Activated naive CD4-positive, alpha-beta T cell treated with anti-CD3 and anti-CD28 coated beads, Interleukin-2, amount 10 ng/mL, durations not matched to agents 7 days and 5 days (primary cell): Measurements from ENCODE around the gene GRIN2B.

Source experiments
- CTCF ChIA-PET: fragments of 350-600 bp; sonication (Branson Sonifier 250); formaldehyde crosslinking; loops from one replicate; lab custom pipeline; 2021; ENCODE audit warnings: antibody characterized with exemption; lab: Charles Lee
- DNase-seq: peaks from one replicate; pipeline ENCODE4 v3.0.0-alpha.2; 2020
- H3K27ac Mint-ChIP-seq: one replicate; pipeline ENCODE4 v1.8.0; 2021; ENCODE audit warnings: mild to moderate bottlenecking, moderate library complexity, mixed read lengths
- H3K27me3 Mint-ChIP-seq: one replicate; pipeline ENCODE4 v1.8.0; 2021; ENCODE audit warnings: mild to moderate bottlenecking, mixed read lengths
- H3K36me3 Mint-ChIP-seq: one replicate; pipeline ENCODE4 v1.8.0; 2021; ENCODE audit warnings: mixed read lengths
- H3K4me1 Mint-ChIP-seq: one replicate; pipeline ENCODE4 v1.8.0; 2021; ENCODE audit warnings: mixed read lengths
- H3K4me3 Mint-ChIP-seq: one replicate; pipeline ENCODE4 v1.8.0; 2021; ENCODE audit warnings: mild to moderate bottlenecking, moderate library complexity, mixed read lengths
- H3K9me3 Mint-ChIP-seq: one replicate; pipeline ENCODE4 v1.8.0; 2021; ENCODE audit warnings: mixed read lengths

Gene GRIN2B

DNA sequence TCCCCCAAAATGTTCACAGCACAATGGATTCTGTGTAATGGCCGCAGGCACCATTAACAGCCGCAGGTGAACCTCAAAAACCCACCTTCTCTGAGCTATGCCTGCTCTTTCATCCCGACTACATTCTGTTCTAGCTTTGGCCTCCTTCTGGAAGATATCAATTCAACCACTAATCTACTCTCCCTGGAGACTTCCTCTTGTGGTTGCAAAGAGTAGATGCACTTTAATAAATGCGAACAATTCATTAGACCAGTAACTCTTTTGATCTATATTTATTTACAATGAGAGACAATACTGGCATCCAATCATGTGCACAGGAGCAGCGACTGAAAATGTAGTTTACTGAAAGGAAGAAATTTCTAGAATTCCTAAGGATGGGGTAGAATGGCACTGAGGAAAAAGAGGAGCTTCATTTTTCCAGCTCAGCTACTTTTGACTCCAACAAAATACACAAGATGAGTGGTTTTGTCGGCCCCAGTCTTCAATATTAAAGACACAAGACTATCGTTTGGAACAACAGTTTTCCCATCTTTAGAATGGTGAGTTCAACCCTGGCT lies 5.3 kb downstream of the GRIN2B start:
- Mint-ChIP-seq H3K27ac (no peak overlapping the region), H3K9me3 (no peaks in the 10 kb centered on the region), H3K36me3 (no peaks in the 10 kb centered on the region), H3K27me3 (peaks cover 31% of the 10 kb centered on the region), H3K4me3 (no peak overlapping the region), H3K4me1 (peaks cover 7% of the 10 kb centered on the region)
- CTCF ChIA-PET, result no interaction called here
- no peak for DNase-seq

DNA sequence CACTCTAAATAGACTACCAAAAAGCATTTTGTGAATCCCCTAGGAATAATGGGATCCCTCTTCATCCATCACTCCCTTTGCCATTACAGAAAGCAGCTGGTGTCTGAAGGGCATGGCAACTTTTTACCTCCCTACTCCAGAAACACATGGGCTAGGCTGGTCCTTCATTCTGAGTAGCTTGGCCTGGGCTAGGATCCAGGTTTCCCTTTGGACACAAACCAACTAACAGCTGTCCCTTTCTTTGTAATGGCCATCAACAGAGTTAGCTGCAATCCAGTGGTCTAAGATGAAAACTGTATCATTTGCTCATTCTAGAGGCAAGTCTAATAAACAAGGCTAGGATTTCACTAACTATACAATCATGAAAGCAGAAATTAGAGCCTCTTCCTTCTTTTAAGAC lies 7.4 kb downstream of the GRIN2B start:
- no peaks in the 10 kb centered on the region for H3K4me1 Mint-ChIP-seq
- H3K9me3 Mint-ChIP-seq, result no peaks in the 10 kb centered on the region
- CTCF ChIA-PET, result no interaction called here
- H3K36me3 Mint-ChIP-seq, result no peaks in the 10 kb centered on the region
- H3K27ac Mint-ChIP-seq, result no peak overlapping the region
- peaks cover 10% of the 10 kb centered on the region for H3K27me3 Mint-ChIP-seq
- H3K4me3 Mint-ChIP-seq, result no peak overlapping the region
- no peak for DNase-seq

DNA sequence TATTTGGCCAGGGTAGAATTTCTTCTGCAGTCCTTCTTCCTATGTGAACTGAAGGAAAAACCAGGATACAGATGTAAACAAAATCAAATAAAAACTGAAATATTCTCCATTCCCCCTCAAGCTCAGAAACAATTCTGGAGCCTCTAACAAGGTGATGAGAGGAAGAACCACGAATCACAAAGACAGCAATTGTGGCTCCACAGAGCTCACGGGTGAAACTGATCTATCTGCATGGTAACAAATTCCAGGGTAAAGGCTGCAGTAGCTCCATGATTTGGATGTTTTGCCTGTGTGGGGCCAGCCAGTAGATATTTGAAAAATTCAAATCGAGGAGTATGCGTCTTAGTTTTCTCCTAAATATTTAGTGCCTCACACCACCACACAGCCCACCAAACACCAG lies 10.6 kb downstream of the GRIN2B start:
- H3K4me3 Mint-ChIP-seq, result no peak overlapping the region
- no peaks in the 10 kb centered on the region for H3K4me1 Mint-ChIP-seq
- H3K27ac Mint-ChIP-seq, result no peak overlapping the region
- no peaks in the 10 kb centered on the region for H3K9me3 Mint-ChIP-seq
- no peak for DNase-seq
- H3K27me3 Mint-ChIP-seq, result no peaks in the 10 kb centered on the region
- H3K36me3 Mint-ChIP-seq, result no peaks in the 10 kb centered on the region
- CTCF ChIA-PET, result no interaction called here

DNA sequence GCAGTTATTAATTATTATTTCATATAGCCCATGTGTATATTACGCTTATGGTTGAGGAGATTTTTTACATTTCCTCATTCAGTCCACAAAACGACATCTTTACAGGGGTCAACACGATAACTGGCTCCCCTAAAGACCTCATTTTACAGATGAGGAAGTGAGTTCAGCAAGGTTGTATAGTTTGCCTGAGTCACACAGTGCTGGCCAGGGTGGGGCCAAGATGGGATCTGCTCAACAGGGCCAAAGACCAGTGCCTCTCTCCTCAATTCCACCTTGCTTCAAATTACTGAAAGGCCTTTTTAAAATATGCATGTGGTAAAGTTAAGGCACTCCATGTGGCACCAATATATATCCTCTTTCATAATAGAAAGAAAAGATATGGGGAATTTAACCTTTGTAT lies 13.1 kb downstream of the GRIN2B start:
- Mint-ChIP-seq H3K27me3 (no peaks in the 10 kb centered on the region), H3K36me3 (no peaks in the 10 kb centered on the region), H3K9me3 (no peaks in the 10 kb centered on the region), H3K4me3 (no peak overlapping the region), H3K4me1 (no peaks in the 10 kb centered on the region), H3K27ac (no peak overlapping the region)
- no peak for DNase-seq
- CTCF ChIA-PET, result no interaction called here

DNA sequence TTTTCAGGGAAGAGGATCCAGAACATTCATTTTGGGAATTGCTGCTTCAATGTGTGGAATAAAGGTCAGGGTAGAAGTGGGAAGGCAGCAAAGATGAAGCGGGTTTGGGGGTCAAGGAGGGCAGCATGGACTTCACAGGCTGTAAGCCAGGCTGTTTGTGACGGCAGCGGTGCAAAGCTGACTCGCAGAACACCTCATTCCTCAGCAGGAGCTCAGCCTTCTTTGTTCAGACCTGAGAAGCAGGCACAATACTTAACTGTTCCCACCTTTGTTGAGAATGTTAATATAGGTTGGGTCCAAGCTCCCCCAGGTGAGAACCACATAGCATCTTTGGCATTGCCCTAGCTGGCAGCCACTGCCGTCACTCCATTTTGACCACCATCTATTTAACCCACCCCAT lies 16.7 kb downstream of the GRIN2B start:
- Mint-ChIP-seq H3K9me3 (no peaks in the 10 kb centered on the region), H3K27ac (no peak overlapping the region), H3K4me1 (no peaks in the 10 kb centered on the region), H3K27me3 (no peaks in the 10 kb centered on the region), H3K36me3 (no peaks in the 10 kb centered on the region), H3K4me3 (no peak overlapping the region)
- no peak for DNase-seq
- CTCF ChIA-PET, result no interaction called here

DNA sequence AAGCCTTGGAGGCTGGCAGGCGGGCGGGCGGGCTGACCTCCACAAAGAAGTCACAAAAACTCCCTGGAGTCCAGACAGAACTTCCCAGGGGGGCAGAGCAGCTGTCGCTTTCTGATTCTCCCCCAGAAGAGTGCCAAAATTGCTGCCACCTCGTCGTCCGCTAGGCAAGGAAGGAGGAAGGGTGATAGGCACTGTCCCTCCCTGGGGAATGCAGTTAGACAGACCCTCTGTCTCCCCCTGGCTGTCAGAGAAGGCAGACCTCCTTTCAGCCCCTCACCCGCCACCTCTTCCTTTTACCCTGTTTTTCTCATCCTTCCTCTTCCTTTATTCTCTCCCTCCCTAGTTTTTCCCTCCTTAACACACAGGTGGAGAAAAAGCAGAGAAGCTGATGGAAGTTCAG lies 18.7 kb downstream of the GRIN2B start:
- DNase-seq, result no peak
- CTCF ChIA-PET, result no interaction called here
- no peaks in the 10 kb centered on the region for H3K36me3 Mint-ChIP-seq
- no peak overlapping the region for H3K27ac Mint-ChIP-seq
- peaks cover 4% of the 10 kb centered on the region for H3K27me3 Mint-ChIP-seq
- no peaks in the 10 kb centered on the region for H3K9me3 Mint-ChIP-seq
- no peaks in the 10 kb centered on the region for H3K4me1 Mint-ChIP-seq
- no peak overlapping the region for H3K4me3 Mint-ChIP-seq

DNA sequence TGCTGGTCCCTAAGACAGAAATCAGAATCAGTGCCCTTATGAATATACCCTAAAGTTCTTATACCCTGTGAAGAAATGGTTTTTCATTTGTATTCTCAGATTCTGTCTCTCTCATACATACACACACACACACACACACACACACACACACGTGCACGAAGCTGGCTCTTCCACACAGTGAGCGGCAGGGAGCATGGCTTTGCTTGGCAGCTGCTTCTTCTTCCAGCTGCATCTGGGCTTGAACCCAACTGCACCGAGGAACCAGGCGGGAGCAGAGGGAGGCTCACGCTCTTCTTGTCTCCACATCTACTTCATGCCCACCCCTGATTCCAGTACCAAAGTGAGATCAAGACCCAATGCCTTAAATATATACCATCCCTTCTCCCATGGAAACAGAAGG lies 19.4 kb downstream of the GRIN2B start:
- no peak for DNase-seq
- CTCF ChIA-PET, result no interaction called here
- Mint-ChIP-seq H3K27ac (no peak overlapping the region), H3K27me3 (peaks cover 4% of the 10 kb centered on the region), H3K4me3 (no peak overlapping the region), H3K36me3 (no peaks in the 10 kb centered on the region), H3K4me1 (no peaks in the 10 kb centered on the region), H3K9me3 (no peaks in the 10 kb centered on the region)

DNA sequence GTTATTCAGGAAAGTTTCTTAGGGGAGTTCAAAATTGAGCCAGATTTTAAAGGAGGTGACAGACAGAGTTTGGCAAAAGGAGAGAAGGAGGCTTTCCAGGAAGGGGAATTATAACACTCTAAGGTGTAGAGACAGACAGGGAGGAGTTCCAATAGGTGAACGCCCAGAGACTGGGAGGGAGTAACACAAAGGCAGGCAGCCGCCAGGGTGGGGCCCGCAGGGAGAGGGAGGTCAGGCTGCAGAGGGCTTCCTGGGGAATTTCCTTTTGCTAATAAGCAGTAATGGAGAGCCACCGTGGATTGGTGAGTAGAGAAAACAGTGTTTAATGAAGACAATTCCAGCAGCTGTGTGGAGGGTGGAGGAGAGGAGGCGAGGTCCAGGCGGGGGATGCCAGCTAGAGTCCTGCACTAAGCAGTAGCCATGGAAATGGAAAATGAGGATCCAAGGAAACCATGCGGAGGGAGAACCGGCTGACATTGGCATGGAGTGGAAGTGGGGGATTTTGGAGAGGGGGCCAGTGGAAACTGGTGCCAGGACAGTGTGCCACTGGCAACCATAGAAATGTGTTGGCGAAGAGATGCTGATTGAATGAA lies 22.2 kb downstream of the GRIN2B start:
- DNase-seq, result no peak
- no peaks in the 10 kb centered on the region for H3K9me3 Mint-ChIP-seq
- H3K4me1 Mint-ChIP-seq, result no peaks in the 10 kb centered on the region
- H3K36me3 Mint-ChIP-seq, result no peaks in the 10 kb centered on the region
- no peak overlapping the region for H3K27ac Mint-ChIP-seq
- CTCF ChIA-PET, result no interaction called here
- H3K4me3 Mint-ChIP-seq, result no peak overlapping the region
- peaks cover 4% of the 10 kb centered on the region for H3K27me3 Mint-ChIP-seq

DNA sequence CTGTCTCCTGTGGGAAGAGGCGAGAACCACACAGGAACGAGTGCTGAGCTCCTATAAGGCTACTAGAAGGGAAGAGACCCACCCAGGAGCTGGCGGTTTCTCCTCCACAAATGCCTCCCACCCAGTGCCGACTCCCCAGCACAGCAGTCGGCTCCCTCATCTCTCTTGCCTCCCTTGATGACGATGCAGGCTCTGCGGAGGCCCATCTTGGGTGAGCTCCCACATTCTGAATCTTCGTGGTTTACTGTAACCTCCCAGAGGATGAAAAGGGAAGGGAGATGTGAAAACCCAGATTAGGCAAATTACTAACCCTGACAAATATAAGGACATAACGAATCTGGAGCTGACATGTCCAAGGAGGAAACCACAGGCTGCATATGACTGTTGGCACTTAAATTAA lies 23.8 kb downstream of the GRIN2B start:
- peaks cover 4% of the 10 kb centered on the region for H3K27me3 Mint-ChIP-seq
- no peaks in the 10 kb centered on the region for H3K4me1 Mint-ChIP-seq
- H3K36me3 Mint-ChIP-seq, result no peaks in the 10 kb centered on the region
- no peaks in the 10 kb centered on the region for H3K9me3 Mint-ChIP-seq
- no peak for DNase-seq
- CTCF ChIA-PET, result no interaction called here
- H3K27ac Mint-ChIP-seq, result no peak overlapping the region
- H3K4me3 Mint-ChIP-seq, result no peak overlapping the region

DNA sequence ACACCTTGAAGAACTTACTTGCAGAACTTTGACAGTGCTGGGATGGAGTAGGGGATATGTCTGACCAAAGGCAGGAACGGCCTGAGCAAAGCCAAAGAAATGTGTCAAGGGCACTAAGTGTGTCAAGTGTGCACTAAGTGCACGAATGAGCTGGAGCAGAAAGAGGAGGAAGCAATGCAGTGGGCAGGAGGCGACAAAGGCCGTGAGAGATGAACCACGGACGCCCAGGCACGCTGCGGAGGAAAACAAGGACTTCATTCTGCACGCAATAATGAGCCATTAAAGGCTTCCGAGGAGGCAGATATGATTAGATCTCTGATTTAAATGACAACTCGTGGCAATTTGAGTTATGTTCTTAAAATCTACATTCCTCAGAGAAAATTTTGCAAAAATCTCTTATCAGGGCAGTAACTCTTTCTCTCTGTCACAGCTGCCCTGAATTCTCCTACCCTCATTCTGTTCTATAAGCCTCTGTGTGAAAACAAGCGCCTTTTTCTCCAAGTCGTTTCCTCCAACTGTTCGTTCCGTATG lies 25.3 kb downstream of the GRIN2B start:
- Mint-ChIP-seq H3K9me3 (no peaks in the 10 kb centered on the region), H3K4me3 (no peak overlapping the region), H3K27me3 (peaks cover 4% of the 10 kb centered on the region), H3K27ac (no peak overlapping the region), H3K36me3 (no peaks in the 10 kb centered on the region), H3K4me1 (no peaks in the 10 kb centered on the region)
- CTCF ChIA-PET, result no interaction called here
- no peak for DNase-seq

DNA sequence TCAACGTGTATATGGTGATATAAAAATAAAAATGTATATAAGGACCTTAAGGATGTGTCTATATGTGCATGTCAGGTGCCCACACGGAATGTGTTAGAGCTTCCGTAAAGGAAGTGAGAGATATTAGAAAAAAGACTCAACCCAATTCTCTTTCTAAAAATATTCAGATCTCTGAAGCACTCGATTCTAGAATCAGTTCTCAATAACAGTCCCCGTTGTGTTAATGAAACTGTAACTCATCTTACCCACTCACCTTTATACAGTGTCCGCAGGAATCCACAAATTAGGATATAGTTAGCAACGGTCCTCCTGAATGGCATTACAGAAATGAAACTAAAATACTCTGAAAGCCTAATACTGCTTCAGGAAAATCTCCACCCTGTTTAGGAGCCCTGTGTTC lies 29.3 kb downstream of the GRIN2B start:
- no peak for DNase-seq
- H3K4me3 Mint-ChIP-seq, result no peak overlapping the region
- CTCF ChIA-PET, result no interaction called here
- H3K27me3 Mint-ChIP-seq, result no peaks in the 10 kb centered on the region
- H3K27ac Mint-ChIP-seq, result no peak overlapping the region
- H3K9me3 Mint-ChIP-seq, result no peaks in the 10 kb centered on the region
- no peaks in the 10 kb centered on the region for H3K4me1 Mint-ChIP-seq
- no peaks in the 10 kb centered on the region for H3K36me3 Mint-ChIP-seq

DNA sequence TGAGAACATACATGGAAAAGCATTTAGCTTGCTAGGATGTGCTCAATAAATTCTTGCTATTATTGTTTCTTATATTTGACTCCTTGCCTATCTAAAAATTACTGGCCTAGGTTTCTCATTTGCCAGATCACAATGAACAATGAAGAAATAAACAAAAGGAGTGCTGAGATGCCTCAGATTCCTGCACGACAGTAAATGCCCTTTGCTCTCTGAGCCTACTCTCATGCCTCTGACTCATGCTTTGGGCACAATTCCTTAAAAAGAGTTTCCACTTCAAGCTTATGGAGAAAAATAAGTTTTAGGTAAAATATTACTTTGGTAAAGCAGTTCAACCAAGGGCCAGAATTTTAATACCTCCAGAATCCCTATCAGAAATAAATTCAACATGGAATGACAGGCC lies 30.9 kb downstream of the GRIN2B start:
- DNase-seq, result no peak
- no peak overlapping the region for H3K4me3 Mint-ChIP-seq
- H3K36me3 Mint-ChIP-seq, result no peaks in the 10 kb centered on the region
- no peaks in the 10 kb centered on the region for H3K9me3 Mint-ChIP-seq
- H3K27me3 Mint-ChIP-seq, result no peaks in the 10 kb centered on the region
- H3K4me1 Mint-ChIP-seq, result no peaks in the 10 kb centered on the region
- H3K27ac Mint-ChIP-seq, result no peak overlapping the region
- CTCF ChIA-PET, result no interaction called here

DNA sequence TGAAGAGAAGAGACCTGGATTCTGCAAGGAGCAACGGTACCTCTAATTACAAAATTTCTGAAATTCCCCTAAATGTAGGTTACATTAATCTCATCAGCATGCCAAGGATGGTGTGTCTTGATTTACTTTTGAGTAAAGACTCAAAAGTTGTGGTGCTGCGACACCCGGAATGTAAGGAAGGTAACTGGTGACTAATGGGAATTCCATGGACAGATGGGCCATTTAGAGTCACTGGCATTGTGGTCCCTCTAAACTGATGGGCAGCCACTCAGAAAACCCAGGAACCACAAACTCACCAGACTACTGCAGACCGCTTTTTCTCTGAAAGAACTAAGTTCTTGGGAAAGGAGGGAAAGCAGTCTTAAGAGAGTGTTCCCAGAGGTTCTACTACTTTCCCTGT lies 32.8 kb downstream of the GRIN2B start:
- no peak overlapping the region for H3K27ac Mint-ChIP-seq
- no peak for DNase-seq
- no peaks in the 10 kb centered on the region for H3K36me3 Mint-ChIP-seq
- no peaks in the 10 kb centered on the region for H3K9me3 Mint-ChIP-seq
- H3K27me3 Mint-ChIP-seq, result no peaks in the 10 kb centered on the region
- no peak overlapping the region for H3K4me3 Mint-ChIP-seq
- CTCF ChIA-PET, result no interaction called here
- H3K4me1 Mint-ChIP-seq, result no peaks in the 10 kb centered on the region

DNA sequence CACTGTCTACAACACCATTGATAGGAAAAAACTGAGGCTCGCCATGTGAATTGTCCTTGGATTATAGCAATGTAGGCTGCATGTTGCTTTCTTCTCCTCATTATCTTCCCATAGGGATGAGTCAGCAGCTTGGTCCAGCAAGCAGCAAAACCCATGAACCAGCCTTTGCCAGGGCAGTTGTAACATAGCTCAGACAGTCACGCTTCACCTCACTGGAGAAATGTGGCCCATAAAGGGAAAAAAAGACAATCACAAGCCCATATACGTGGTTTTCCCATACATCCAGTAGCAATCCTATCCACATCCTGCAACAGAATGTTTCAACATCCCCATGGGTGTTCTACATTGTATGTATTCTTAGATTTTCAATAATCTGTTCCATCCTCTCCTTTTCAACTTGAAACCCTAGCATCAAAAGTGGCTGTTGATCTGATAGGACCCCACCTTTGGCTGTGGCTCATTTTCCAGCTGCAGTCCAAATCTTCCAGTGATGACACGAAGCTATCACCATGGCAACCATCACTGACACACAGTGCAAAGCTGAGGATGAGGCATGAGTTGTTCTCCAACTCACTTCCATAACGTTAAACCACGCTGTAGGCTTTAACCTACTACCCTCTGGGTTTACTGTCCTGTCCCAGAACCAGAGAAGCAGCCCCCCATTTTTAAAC lies 34.0 kb downstream of the GRIN2B start:
- CTCF ChIA-PET, result no interaction called here
- H3K27me3 Mint-ChIP-seq, result peaks cover 3% of the 10 kb centered on the region
- H3K36me3 Mint-ChIP-seq, result no peaks in the 10 kb centered on the region

DNA sequence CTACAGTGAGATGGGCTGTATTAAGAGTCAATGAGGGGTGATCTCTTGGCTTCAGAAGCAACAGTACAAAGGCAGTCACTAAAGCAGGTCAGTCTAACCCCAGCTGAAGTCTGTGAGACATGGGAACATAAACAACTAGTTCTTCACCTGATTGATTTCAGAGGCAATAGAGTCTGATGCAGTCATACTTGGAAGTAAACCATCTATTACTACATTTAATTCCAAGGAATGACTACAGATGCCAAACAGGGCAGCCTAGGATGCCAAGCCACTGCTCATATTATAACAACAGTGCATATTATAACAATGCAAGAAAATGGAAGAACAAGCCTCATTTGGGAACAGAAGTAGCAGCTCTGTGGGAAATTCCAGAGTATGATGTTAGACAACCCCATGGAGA lies 35.8 kb downstream of the GRIN2B start:
- Mint-ChIP-seq H3K27ac (no peak overlapping the region), H3K36me3 (no peaks in the 10 kb centered on the region), H3K27me3 (peaks cover 3% of the 10 kb centered on the region), H3K9me3 (no peaks in the 10 kb centered on the region), H3K4me1 (no peaks in the 10 kb centered on the region), H3K4me3 (no peak overlapping the region)
- DNase-seq, result no peak
- CTCF ChIA-PET, result interaction anchor here (0.8 kb wide), 1 partner anchor 192 kb away, joined by 3 read pairs; no protein-coding TSS in a partner anchor

More for the DNA sequence above, 34.0 kb downstream of the GRIN2B start:
- H3K4me1 Mint-ChIP-seq, result no peaks in the 10 kb centered on the region
- DNase-seq, result no peak
- no peak overlapping the region for H3K27ac Mint-ChIP-seq
- H3K9me3 Mint-ChIP-seq, result no peaks in the 10 kb centered on the region
- no peak overlapping the region for H3K4me3 Mint-ChIP-seq
